Measurements from ENCODE around the gene FBXO44. TPM values are rescaled to one million over a fixed set of nuclear protein-coding genes. Genes with fewer than 3 reads are reported as not detected.

Gene FBXO44
- total and polyA plus RNA-seq, 2 experiments from 2014 or later, result 22.0 to 30.8 TPM

- no peaks in the 10 kb centered on the region for H3K4me1 ChIP-seq (ENCODE audit: insufficient read depth)
- no peaks in the 10 kb centered on the region for H4K20me1 ChIP-seq (replicated peaks; ENCODE audit: insufficient read depth)
- H2AFZ ChIP-seq, result no peak overlapping the region
- H3K4me2 ChIP-seq, result no peak overlapping the region
- H3K4me3 Mint-ChIP-seq, result no peak overlapping the region
- H3K36me3 ChIP-seq (ENCODE audit: insufficient read depth), result no peaks in the 10 kb centered on the region
- no peaks in the 10 kb centered on the region for H3F3A ChIP-seq (replicated peaks; ENCODE audit: low read depth)
- H3K79me2 ChIP-seq (replicated peaks; ENCODE audit: insufficient read depth), result no peaks in the 10 kb centered on the region
- no peak overlapping the region for H3K27ac ChIP-seq (ENCODE audit: low read depth)
- no peak overlapping the region for H3K4me3 ChIP-seq
- no peaks in the 10 kb centered on the region for H3K4me1 Mint-ChIP-seq
- ATAC-seq (no peak), DNase-seq (ENCODE audit: low spot score) (no peak)
- peaks cover 11% of the 10 kb centered on the region for H3K27me3 Mint-ChIP-seq (ENCODE audit: insufficient read depth, low read depth, poor library complexity)
- H3K27me3 ChIP-seq (ENCODE audit: insufficient read depth), result no peaks in the 10 kb centered on the region
- no peaks in the 10 kb centered on the region for H3K9me2 ChIP-seq (ENCODE audit: insufficient read depth)
- no peak for TF ChIP-seq STAT1 (IDR thresholded peaks at IDR 0.05; ENCODE audit: unreplicated experiment)
- no peak for TF ChIP-seq JUNB (IDR thresholded peaks at IDR 0.05; ENCODE audit: unreplicated experiment)
- no peak for TF ChIP-seq EZH2 (IDR thresholded peaks at IDR 0.05; ENCODE audit: low read depth, unreplicated experiment)
- no peak for TF ChIP-seq POLR2AphosphoS5 (IDR thresholded peaks at IDR 0.05; ENCODE audit: low read depth)
- no peak for TF ChIP-seq ZNF114 (CRISPR knock-in tag; IDR thresholded peaks at IDR 0.05)
- TF ChIP-seq, protein P1, sequence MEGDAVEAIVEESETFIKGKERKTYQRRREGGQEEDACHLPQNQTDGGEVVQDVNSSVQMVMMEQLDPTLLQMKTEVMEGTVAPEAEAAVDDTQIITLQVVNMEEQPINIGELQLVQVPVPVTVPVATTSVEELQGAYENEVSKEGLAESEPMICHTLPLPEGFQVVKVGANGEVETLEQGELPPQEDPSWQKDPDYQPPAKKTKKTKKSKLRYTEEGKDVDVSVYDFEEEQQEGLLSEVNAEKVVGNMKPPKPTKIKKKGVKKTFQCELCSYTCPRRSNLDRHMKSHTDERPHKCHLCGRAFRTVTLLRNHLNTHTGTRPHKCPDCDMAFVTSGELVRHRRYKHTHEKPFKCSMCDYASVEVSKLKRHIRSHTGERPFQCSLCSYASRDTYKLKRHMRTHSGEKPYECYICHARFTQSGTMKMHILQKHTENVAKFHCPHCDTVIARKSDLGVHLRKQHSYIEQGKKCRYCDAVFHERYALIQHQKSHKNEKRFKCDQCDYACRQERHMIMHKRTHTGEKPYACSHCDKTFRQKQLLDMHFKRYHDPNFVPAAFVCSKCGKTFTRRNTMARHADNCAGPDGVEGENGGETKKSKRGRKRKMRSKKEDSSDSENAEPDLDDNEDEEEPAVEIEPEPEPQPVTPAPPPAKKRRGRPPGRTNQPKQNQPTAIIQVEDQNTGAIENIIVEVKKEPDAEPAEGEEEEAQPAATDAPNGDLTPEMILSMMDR (conservative IDR thresholded peaks at IDR 0.05; ENCODE audit: low read depth in 2 of 2), result no peak
- TF ChIP-seq NANOG (IDR thresholded peaks at IDR 0.05; ENCODE audit: borderline replicate concordance), result no peak
- no peak for TF ChIP-seq ZNF331 (CRISPR knock-in tag; IDR thresholded peaks at IDR 0.05; ENCODE audit: low read depth)
- TF ChIP-seq CREB1 (CRISPR knock-in tag; IDR thresholded peaks at IDR 0.05; ENCODE audit: low read depth), result no peak
- TF ChIP-seq ZNF462 (CRISPR knock-in tag; IDR thresholded peaks at IDR 0.05), result no peak
- TF ChIP-seq REST (IDR thresholded peaks at IDR 0.05; ENCODE audit: unreplicated experiment), result no peak
- TF ChIP-seq EZH2phosphoT487 (IDR thresholded peaks at IDR 0.05; ENCODE audit: unreplicated experiment), result no peak
- TF ChIP-seq, protein P2, sequence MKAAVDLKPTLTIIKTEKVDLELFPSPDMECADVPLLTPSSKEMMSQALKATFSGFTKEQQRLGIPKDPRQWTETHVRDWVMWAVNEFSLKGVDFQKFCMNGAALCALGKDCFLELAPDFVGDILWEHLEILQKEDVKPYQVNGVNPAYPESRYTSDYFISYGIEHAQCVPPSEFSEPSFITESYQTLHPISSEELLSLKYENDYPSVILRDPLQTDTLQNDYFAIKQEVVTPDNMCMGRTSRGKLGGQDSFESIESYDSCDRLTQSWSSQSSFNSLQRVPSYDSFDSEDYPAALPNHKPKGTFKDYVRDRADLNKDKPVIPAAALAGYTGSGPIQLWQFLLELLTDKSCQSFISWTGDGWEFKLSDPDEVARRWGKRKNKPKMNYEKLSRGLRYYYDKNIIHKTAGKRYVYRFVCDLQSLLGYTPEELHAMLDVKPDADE (IDR thresholded peaks at IDR 0.05), result no peak
- no peak overlapping the region for H3K27ac Mint-ChIP-seq
- no peaks in the 10 kb centered on the region for H3K36me3 Mint-ChIP-seq (ENCODE audit: low read depth)
- no peaks in the 10 kb centered on the region for H3K9me3 Mint-ChIP-seq
Observed at GRCh38 chr1:11634365-11635192, 20.1 kb upstream of the FBXO44 start.

All from GM23338 (cell line).